ENCODE data around the gene ATL1. TPM values are rescaled to one million over a fixed set of nuclear protein-coding genes. Genes with fewer than 3 reads are reported as not detected.
A peak's percentile ranks its signal among the peaks of the same experiment; 100 is the strongest.
"Not testable (repeated sequence)": the region's sequence is repeated elsewhere in the genome, so short reads cannot be mapped to it uniquely, and the experiment has no call there.

Gene ATL1
- total RNA-seq, 1 donor, result 6.9 TPM

- no peak overlapping the region for H3K4me3 ChIP-seq (ENCODE audit: low read depth, low read length)
- TF ChIP-seq CTCF (IDR thresholded peaks at IDR 0.05; ENCODE audit: insufficient read depth, low read depth, low read length), result no peak
- DNase-seq (ENCODE audit: low read depth), result no peak
These were observed 9.7 kb upstream of the ATL1 start for GRCh38 chr14:50550294-50550693.

GRCh38 chr14:50551877-50552276 lies 8.1 kb upstream of the ATL1 start:
- DNase-seq (ENCODE audit: low read depth), result no peak

GRCh38 chr14:50552796-50553195 lies 7.1 kb upstream of the ATL1 start:
- H3K4me3 ChIP-seq (ENCODE audit: low read depth, low read length); DNase-seq (ENCODE audit: low read depth): not testable (repeated sequence)

More at GRCh38 chr14:50551877-50552276, 8.1 kb upstream of the ATL1 start:
- no peak overlapping the region for H3K4me3 ChIP-seq (ENCODE audit: low read depth, low read length)
- TF ChIP-seq CTCF (IDR thresholded peaks at IDR 0.05; ENCODE audit: insufficient read depth, low read depth, low read length), result no peak

GRCh38 chr14:50560931-50561285 lies 963 bp downstream of the ATL1 start:
- peak; percentile 51 for DNase-seq (ENCODE audit: low read depth)
- peak overlapping the region; percentile 69 for H3K4me3 ChIP-seq (ENCODE audit: low read depth, low read length)
- TF ChIP-seq CTCF (IDR thresholded peaks at IDR 0.05; ENCODE audit: insufficient read depth, low read depth, low read length), result no peak

GRCh38 chr14:50562841-50563240 lies 2.9 kb downstream of the ATL1 start:
- H3K4me3 ChIP-seq (ENCODE audit: low read depth, low read length), result no peak overlapping the region
- no peak for TF ChIP-seq CTCF (IDR thresholded peaks at IDR 0.05; ENCODE audit: insufficient read depth, low read depth, low read length)
- DNase-seq (ENCODE audit: low read depth), result no peak

- DNase-seq (ENCODE audit: low read depth), result no peak
- no peak overlapping the region for H3K4me3 ChIP-seq (ENCODE audit: low read depth, low read length)
- no peak for TF ChIP-seq CTCF (IDR thresholded peaks at IDR 0.05; ENCODE audit: insufficient read depth, low read depth, low read length)
These were observed 9.8 kb downstream of the ATL1 start for GRCh38 chr14:50569714-50570274.

GRCh38 chr14:50573862-50574261 lies 13.9 kb downstream of the ATL1 start:
- no peak overlapping the region for H3K4me3 ChIP-seq (ENCODE audit: low read depth, low read length)
- no peak for TF ChIP-seq CTCF (IDR thresholded peaks at IDR 0.05; ENCODE audit: insufficient read depth, low read depth, low read length)
- no peak for DNase-seq (ENCODE audit: low read depth)
